Stimulated activated naive CD4-positive, alpha-beta T cell treated with Interleukin-2 at 50 U/mL for 16 hours (primary cell): ENCODE results near the gene FNDC3B.
A peak's percentile ranks its signal among the peaks of the same experiment; 100 is the strongest.
"Not testable (repeated sequence)": the region's sequence is repeated elsewhere in the genome, so short reads cannot be mapped to it uniquely, and the experiment has no call there.

Source experiments
- DNase-seq: peaks from one replicate; lab custom pipeline; 2025; lab: John Stamatoyannopoulos, UW

The FNDC3B gene

DNA sequence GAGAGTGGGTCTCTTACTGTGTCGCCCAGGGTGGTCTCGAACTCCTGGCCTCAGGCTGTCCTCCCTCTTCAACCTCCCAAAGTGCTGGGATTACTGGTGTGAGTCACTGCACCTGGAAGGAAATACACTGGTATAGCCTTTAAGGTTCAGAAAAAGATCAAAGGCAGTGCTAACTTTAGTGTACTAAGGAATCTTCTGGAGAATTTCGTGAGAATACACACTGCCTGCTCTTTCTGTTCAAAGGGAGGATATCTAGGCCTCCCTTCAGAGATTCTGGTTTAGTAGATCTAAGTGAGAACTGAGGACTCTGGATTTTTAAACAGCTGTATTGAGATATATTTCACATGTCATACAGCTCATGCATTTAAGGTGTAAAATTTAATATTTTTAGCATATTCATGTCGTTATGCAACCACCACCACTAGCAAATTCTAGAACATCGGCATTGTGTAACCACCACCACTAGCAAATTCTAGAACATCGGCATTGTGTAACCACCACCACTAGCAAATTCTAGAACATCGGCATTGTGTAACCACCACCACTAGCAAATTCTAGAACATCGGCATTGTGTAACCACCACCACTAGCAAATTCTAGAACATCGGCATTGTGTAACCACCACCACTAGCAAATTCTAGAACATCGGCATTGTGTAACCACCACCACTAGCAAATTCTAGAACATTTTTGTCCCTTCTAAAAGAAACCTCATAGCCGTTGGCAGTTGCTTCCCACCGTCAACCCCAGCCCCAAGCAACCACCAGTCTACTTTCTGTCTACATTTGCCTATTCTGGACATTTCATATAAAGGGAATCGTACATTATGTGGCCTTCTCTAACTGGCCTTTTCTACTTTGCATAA is 54.4 kb downstream of the FNDC3B start:
- not testable (repeated sequence) for DNase-seq

DNA sequence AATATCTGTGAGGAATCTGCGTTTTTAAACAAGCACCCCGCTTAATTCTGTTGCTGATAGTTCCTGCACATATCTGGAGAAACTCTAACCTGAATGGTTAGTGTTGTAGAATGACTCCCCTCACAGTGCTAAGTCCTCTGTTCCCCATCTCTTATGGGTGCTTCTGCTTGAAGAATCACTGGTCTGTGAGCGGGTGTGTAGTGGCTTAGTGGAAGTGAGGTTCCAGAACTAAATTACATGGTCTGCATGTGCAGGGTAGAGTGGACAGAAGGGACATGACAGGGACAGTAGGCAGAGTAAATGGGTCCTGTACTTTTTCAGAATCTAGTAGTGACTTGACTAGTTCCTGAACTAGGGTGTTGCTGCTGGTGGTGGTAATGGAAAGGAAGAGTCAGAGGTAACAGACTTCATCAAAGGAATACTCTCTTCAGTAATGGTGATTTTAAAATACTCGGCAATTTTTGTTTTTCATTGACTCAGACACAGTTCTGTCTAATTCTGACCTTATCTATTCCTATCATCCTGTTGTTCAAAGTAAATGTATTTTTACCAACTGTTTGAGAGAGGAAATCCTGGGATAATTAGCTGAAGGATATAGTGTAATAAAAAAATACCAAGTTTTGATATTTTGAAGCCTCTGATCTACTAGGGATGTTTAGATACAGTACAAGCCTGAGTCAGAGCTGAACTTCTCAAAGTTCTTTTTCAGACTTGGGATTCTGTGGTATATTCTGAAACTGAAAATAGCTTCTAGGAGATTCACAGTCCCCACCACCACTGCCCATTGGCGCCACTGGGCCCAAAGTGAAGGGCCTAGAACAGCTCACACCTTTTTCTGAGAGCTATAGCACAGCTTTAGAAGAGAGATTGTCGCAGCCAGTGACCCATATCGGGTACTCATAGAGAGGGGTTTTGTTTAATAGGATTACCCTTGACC is 55.5 kb downstream of the FNDC3B start:
- DNase-seq = no peak

DNA sequence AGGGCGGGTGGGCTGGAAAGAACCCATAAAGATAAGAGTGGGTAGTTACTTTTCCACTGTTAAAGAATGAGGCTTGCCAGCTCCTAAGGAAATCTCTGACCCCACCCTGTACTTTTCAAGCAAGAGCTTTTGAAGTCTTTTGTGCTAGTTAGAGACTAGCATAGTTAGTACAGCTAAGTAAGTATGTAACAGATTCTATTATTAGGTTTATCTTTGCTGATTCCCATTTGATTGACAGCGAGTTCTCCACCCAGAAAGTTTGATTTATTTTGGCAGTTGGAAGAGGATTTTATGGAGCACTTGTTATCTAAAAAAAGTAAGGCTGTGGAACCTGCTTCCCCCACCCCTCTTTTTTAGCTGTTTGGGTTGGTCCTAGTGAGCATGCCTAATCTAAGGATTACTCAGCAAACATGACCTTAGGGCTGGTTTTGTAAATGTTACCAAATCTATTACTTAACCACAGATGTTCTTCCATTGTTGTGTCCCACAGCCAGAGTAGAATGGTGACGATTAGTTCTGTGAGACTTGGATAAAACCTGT is 57.6 kb downstream of the FNDC3B start:
- no peak for DNase-seq

DNA sequence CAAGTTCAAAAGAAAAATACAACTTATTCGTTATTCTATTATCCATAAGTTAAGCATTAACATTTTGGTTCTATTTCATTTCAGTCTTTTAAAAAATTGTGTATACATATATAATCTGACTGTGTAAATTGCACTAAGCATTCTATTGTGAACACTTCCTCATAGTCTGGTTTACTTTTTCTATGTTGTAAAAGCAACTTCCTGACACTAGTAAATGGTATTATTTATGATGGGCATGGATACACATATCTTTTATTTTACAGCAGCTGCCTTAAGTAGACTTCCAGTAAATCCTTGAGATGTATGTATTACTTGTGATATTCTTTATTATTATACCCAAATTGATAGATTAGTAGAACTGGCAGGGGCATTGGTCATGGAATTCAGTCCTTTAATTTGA is 58.2 kb downstream of the FNDC3B start:
- DNase-seq = no peak

DNA sequence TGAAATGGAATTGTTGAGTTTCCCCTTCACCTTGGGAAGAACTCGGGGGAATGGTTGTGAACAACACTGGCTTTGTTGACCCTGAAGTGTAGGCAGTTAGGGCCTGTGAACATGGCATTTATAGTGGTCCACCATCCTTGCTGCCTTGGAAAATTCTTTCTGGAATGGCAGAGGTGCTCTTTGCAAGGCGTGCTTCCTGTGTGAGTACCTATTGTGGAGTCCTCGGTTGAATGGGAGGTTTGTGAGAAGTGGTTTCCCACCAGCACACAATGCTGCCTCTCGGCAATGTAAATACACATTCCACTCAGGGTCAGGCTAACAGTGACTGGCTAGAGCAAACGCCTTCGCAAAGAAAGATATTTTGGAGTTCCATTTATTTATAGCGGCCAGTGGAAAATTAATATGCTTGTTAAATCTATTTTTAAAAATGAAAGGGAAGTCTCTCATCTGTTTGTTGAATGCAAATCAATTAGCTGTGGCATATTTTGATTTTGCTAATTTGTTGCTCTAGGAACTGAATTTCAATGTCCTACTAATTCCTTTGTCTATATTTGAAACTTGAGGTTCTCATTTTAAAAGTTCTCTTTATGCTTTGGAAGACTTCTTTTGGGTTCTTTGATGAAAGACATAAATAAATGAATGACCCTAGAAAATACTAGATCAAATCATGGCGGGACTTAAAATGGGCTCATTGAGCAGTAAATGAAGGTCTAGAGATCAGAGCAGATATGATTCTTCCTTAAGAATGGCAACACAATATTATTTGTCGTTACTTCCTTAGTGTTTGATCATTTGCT is 59.5 kb downstream of the FNDC3B start:
- no peak for DNase-seq

DNA sequence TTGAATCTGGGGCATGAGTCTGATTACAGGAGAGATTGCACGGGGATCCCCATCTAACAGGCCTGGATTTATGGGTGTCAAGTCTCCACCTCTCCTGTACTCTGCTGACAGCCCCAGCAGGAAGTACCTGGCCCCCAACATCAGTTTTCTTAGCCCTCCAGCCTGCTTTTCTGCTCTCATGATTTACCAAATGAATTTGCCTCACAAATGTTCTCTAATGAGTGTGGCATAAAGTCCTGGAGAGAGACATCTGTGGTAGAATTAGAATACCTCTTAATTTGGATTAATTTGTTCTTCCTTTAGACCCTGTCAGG is 60.1 kb downstream of the FNDC3B start:
- no peak for DNase-seq

DNA sequence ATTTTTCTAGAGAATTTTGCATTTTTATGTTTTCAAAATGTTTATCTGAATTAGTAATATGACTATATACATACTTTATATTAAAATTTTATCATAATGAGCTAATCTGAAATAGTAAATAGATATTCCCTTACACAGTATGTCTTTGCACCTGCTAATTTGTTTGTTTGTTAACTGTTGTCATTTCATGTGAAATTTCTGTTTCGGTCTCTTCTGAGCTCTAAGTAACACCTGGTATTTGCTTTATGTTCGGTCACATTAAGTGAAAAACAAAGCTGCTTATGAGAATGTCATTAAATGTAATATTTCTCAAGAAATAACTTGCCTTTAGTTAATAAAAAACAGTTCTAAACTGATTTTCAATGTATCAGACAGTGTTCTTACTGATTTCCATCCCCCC is 61.1 kb downstream of the FNDC3B start:
- DNase-seq = no peak

DNA sequence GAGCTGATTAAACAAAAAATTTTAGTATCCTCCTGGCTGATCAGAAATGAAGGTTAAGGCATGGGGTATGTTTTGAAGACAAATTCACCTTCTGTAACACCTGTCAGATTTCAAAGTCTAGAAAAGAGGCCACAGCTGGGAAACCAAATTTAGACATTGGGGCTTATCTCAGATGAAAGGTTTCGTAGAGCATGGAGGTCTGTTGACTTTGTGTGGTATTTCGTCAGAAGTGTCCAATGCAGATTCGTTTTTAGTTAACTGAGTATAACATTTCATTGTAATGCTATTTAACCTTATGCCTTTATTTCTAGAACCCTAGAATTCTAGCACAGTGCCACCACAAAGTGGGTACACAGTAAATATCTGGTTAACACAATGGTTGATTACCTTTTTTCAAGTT is 61.7 kb downstream of the FNDC3B start:
- no peak for DNase-seq

DNA sequence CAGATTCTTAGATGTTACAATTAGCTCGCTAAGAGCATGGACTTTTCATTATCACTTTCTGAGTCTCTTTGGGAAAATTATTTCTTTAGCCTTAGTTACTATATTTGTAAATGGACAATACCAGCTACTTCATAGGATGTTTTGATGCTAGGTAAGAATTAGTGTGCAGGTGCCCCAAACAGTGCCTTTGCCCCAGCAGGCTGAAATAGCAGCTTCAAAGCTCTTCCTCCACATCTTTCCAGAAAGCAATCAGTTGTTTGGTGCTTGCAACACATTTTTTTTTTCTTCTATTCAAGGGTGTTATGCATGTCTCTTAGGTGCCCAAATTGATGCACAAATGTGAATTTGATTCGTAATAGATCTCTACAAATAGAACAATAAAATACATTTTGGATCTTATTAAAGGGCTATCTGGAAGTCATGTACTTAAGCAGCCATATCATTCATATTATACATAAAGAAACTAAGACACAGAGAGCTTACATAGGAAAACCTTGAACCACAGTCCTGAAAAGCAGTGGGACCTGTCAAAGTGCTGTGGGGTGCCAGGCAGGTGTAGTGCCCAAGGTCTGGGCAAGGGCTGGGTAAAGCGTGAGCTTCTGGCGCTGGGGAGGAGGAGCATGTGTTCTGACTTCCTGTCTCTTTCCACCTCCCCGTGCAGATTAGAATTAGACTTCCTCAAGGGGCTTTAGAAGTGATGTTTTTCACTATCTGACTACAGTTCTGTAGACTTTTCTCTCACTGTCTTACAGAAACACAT is 62.9 kb downstream of the FNDC3B start:
- DNase-seq = no peak

DNA sequence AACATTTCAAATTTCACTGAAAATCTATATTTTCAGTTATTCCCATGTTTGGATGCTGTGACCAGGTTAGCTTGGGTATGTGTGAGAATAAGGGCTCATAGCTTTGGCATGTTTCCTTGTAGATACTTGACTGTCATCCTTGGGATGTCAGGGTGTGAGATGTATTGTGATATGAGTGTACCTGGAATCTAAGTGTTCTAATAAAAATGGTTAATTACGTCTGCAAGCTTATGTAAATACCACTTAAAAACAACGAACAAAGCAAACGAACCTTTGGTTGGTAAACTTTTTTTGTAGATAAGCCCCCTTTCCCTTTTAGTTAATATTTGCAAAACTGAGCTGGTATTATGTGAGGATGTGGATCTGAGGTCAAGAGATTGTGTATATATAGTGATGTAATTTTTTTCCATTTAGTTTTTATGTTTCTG is 63.5 kb downstream of the FNDC3B start:
- DNase-seq = no peak

DNA sequence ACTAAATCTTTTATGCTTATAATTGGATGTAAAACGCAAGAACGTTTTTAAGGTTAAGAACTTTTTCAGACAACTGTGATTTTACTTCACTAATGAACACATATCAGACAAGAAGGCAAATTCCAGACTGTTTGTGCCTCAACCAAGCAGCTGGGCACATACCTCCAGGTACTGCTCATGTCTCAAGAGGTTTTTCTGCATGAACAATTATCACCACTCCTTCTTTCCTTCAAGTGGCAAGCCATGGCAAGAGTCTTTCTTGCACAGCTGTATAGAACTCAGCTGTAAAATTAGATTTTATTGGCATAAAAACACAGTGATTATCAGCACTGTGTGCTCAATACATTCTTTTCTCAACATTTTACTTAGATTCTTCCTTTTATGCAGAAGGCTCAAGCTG is 64.3 kb downstream of the FNDC3B start:
- DNase-seq = no peak

DNA sequence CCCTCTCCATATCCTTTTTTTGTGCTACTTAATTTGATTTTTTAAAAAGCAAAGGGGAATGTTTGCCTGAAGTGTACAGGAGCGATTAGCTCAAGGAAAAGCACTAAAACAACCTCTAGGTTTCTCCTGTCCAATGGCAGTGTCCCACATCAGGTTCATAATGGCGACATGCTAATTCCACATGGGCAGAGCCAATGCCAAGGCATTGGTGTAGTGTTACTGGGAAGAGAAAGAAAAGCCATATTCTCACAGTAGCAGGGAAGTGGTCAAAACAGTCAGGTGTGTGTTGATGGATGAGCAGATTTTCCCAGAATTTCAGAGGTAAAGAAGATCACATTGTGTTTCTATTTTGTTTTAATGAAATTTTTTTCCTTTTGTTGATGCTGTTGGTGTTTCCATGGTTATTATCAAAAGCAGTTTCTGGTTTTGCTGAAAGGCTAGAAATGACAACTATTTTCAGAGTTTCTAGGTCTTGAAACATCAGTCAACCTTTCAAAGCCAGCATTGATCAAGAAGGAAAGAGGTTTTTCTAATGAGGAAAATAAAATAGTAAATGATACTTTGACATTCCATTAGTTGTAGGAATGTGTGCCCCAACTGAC is 65.2 kb downstream of the FNDC3B start:
- DNase-seq = no peak

DNA sequence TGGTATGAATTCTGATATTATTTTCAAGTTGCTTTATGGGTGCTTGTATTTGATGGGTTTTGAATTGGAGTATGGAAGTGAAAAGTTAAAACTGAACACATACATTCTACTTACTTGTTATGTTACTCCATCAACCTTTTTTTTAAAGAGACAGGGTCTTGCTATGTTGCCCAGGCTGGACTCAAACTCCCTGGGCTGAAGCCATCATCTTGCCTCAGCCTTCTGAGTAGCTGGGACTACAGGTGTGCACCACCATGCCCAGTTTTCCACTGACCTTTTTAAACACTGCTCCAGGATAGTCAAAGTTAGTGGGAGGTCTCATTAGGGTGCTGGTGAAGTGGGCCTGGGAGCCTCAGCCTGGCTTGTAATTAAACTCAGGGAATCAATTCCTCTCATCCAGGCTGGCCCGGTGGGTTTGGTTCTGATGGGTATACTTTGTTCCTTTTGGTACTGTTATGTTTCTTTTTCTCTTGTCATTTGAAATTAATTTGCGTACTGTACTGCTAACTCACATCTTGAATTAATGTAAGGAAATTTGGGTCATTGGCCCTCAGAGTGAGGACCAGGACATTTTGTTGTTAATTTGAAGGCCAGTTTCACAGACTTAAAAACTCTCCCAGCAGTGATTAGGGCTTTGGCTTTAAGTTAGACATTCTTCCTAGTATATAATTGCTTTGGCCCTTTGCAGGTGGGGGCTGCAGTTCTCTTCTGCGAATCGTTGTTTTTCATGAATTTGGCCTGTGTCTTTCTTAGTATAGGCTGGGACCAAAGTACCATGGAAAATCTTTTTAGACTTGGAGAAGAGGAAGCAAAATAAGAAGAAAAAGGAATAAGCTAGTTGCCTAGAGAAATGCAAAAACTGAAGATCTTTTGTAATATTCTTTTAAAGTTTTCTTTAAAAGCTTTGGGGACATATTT is 66.9 kb downstream of the FNDC3B start:
- no peak for DNase-seq

DNA sequence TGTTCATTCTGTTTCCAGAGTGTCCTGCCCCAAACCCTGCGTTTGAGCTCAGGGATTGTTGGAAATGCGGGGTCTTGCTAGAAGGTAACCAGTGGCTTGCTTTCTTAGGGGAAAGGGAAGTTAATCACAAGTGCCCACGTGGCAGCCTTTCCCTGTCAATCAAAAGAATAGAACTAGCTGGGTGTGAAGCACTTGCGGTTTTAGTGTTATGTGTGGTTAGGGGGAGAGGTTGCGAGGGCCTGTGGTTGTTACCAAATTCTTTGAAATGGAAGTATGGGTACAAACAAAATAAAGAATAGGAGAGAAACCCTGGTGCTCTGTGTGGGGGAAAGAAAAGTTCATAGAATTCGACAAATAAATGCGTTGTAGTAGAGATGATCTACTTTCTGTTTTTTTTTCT is 67.6 kb downstream of the FNDC3B start:
- DNase-seq = peak; percentile 50

DNA sequence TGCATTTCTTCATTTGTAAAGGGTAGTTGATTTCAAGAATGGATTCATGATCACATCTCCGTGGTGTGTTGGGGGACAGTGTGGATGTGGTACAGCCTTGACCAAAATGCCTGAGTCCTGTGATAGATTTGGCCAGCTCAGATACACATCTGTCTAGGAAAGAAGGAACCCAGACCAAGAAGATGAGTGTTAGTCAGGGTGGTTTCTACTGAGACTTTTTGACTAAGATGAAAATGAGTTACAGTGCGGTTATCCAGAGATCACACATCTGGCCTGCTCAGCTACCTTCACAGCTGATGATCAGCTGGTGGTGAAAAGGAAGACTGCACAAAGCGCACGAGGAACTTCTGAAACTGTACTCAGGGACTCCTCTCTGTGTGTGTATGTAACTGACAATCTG is 68.0 kb downstream of the FNDC3B start:
- peak; percentile 52 for DNase-seq

DNA sequence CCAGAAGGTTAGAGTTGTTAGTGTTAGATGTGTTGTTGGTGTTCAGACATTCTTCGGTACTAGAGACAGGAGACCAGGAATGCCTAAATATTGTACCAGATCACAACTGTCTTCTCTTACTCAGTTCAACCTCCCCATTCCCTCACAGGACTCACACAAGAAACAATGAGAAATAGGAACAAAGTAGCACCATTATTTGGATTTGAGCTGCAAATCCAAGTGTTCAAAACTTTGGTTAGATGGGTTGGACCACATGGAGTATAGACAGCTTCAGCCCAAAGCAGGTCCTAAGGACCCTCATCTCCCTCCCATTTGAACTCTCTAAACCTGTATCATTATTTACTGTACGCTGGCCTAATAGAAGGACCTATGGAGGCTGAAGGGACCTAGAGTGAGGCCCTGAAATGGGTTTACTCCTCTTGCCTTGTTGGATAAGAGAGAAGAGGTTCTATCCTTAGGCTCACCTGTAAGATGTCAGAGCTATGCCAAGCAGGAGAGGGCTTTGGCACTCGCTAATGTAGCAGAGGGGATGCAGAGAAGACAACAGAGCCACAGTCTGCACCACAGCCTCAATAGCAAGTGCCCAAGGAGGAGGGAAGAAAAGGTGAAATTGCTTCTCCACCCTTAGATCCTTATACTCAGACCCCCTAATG is 70.9 kb downstream of the FNDC3B start:
- no peak for DNase-seq

DNA sequence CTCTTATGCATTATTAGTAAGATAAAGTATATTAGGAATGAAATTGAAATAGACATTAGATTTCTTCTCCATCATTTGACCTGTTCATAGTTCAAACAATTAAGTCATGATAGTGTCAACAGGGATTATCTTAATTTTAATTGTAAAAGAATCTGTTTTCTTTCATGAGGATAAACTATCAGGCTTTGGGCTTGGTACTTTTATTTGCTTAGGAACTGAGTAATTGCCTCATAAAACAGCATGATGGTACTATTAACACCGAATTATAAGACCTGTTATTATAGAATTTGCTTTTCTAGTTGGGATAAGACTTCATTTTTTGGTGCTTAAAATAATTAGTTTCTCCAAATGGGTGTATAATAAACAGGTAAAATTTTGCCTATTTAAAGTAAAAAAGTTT is 71.8 kb downstream of the FNDC3B start:
- DNase-seq = no peak

DNA sequence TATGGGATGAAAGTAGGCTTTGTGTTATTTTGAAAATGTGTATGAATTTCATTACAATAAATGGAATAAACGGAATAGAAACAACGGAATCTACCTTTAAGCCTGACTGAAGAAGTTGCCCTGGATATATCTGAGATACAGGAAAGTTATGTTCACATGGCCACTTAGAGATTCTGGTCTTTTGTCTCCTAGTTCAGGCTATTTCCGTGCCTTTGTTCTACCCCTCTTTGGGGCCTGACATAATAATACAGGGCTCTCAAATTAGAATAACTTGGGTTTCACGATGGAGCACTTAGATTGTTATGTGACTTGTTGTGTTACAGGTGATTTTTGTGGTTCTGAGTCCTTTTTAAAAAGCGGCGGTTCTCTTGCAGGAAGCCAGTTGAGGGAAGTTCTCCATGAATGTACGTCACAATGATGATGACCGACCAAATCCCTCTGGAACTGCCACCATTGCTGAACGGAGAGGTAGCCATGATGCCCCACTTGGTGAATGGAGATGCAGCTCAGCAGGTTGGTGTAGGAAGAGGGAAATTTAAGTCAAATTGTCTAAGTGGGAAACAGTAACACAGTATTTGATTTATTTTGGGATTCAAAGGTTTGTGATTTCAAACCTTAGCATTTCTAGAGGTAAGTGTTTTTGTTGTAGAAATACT is 72.8 kb downstream of the FNDC3B start:
- DNase-seq = no peak

DNA sequence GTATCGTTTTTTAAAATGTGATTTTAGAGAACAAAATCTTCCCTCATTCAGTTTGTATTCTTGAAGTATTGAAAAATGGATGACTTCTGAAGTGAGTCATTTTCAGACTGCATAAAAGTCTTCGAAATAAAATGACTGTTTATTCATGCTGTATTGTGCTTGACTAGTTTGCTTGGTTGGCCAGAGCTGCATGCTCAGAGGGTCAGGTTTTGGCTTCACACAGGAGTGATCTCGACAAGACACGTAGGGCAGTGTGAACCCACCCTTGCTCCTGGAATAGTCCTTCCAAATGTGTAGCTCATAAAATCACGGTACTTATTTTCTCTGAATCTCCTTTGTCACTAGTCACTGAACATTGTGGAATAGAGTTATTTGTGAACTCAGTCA is 73.3 kb downstream of the FNDC3B start:
- no peak for DNase-seq
